Activated CD4-positive, CD25-positive, alpha-beta regulatory T cell treated with anti-CD3 and anti-CD28 coated beads, Interleukin-2, amount 50 U/mL, for 24 hours (primary cell): ENCODE measurements around the gene ITGB5.

Source experiments
- ATAC-seq, 2 donors: fragments of 150-1000 bp; cut with Tn5 transposase; one replicate each; pipeline ENCODE4 v1.10.0; 2021; ENCODE audit warnings: mild to moderate bottlenecking in 1 of 2, moderate library complexity in 1 of 2

ITGB5 gene, protein sequence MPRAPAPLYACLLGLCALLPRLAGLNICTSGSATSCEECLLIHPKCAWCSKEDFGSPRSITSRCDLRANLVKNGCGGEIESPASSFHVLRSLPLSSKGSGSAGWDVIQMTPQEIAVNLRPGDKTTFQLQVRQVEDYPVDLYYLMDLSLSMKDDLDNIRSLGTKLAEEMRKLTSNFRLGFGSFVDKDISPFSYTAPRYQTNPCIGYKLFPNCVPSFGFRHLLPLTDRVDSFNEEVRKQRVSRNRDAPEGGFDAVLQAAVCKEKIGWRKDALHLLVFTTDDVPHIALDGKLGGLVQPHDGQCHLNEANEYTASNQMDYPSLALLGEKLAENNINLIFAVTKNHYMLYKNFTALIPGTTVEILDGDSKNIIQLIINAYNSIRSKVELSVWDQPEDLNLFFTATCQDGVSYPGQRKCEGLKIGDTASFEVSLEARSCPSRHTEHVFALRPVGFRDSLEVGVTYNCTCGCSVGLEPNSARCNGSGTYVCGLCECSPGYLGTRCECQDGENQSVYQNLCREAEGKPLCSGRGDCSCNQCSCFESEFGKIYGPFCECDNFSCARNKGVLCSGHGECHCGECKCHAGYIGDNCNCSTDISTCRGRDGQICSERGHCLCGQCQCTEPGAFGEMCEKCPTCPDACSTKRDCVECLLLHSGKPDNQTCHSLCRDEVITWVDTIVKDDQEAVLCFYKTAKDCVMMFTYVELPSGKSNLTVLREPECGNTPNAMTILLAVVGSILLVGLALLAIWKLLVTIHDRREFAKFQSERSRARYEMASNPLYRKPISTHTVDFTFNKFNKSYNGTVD

DNA sequence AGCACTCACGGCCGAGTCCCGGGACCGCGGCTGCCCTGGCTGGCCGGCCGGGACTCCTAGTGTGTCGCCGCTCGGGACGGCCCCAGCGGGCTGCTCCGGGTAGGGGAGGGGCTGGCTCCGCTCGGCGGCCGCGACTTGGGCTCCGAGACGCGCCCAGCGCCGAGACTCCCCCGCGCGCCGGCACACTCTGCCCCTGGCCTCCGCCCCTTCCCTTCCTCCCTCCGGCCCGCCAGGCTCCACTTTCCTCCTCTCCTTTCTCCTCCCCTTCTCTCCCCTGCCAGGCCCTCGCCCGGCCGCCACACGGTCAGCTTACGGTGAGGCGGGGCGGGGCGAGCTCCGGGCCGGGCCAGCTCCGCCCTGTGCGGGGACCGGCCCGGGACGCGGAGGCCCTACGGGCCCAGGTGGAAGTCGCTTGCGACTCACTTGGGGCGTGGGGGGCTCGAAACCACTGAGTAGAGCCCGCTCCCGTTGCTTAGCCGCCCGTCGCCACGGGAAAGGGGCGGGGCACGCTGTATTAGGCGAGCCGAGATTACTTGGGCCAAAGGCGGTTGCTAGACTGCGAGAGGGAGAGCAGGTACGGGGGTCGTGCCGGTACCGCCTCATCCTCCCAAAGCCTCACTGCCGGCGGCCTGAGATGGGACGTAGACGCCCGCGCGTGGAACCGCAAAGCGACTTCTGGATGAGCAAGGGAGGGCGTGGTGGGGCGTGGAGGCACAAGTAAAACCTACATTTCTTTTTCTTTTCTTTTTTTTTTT is at the start of gene ITGB5:
Gene ITGB5, minus strand, starts transcription at position 189 of the 755 bp plus-strand sequence. CDS start 365 bp downstream, outside the sequence.
- ATAC-seq, result peak; percentile 62 to 72

DNA sequence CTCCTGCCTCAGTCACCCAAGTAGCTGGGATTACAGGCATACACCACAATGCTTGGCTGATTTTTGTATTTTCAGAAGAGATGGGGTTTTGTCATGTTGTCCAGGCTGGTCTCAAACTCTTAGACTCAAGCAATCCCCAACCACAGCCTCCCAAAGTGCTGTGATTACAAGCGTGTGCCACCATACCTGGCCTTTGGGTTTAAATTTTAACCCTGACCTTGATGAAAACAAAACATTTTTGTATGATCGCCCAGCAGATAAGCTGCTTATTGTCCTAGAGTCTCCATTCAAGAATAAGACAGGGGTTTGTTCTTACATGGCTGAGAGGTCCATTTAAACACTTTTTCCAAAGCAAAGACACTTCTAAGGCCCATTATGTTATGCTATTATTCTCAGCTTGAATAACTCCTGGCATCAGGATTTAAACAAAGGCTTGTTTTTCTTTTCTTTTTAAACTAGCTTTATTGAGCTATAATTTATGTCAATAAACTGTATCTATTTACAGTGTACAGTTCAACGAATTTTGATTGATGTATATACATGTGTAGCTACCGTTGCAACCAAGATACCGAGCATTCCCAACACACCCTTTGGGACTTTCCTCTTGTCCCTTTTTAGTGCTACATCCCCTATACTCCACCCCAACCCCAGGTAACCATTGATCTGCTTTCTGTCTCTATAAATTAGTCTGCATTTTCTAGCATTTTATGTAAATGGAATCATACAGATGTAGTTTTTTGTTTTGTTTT is 48.8 kb upstream of the ITGB5 start:
- ATAC-seq, result no peak

DNA sequence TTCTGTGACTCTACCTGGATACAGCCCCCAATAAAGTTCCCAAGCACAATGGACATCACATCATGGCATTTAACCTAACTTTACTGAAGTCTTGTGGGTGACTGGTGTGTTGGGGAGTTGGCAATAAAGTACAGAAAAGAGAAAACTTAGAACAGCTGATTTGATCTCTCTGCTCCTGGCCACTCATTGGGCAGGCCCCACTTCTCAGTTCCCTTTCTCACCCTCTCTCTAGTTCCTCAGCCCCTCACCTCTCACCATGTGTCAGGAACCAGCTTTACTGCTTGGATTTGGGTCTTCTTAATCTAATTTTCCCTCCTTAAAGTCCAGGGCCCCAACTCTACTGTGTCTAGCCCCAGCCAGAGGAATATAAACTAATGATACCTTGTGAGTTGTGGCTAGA is 48.1 kb upstream of the ITGB5 start:
- ATAC-seq, result no peak

DNA sequence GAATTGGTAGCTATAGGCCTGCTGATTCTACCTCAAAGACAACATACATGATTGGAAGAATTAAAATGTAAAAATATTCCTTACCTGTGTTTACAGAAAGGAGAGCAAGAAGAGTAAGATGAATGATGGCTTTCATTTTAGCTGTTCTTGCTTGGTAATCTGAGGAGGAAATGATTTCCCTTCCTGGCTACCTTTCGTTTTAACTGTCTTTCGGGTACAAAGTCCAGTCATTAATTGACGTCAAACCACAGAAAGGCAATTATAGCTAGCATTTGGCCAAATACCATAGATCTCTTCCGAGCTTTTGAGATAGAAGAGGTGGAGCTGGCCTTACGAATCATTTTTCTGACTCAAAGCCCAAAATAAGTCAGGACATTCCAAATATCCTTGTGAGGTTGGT is 47.4 kb upstream of the ITGB5 start, which contains the start of gene MUC13:
Gene MUC13, minus strand, starts transcription at position 175 of the 400 bp plus-strand sequence. Its CDS starts 39 bp downstream, at position 136.
- ATAC-seq, result no peak

DNA sequence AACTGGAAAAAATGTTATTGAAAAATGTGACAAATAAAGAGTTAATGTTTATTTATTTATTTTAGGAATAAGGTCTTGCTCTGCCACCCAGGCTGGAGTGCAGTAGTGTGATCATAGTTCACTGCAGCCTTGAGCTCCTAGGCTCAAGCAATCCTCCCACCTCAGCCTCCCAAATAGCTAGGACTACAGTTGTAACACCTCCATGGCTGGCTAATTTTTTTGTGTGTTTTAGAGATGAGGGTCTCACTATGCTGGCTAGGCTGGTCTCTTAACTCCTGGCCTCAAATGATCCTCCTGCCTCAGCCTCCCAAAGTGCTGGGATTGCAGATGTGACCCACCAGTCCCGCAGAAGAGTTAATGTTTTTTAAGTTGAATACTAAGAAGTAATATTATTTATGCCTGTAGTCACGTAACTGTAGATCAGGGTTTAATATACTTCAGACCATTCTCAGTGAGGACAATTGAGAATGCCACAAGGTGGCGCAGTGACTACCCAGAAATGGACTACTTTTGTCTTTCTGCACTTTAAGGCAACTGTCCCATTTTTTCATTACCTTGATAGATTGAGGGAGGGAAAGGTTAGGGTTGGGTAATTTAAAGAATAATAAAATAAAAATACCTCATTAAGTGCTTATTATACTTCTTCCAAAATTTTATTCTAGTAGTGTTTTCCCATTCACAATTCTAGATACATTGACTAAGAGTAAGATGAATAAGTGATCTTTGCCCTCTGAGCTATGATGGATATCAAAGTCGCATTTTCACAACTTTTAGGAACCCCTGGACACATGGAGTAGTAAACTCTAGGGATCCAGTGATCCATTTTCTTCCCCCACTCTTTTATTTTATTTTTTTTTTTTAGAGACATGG is 41.4 kb upstream of the ITGB5 start:
- ATAC-seq, result peak in 1 of 2 donors; percentile 33

DNA sequence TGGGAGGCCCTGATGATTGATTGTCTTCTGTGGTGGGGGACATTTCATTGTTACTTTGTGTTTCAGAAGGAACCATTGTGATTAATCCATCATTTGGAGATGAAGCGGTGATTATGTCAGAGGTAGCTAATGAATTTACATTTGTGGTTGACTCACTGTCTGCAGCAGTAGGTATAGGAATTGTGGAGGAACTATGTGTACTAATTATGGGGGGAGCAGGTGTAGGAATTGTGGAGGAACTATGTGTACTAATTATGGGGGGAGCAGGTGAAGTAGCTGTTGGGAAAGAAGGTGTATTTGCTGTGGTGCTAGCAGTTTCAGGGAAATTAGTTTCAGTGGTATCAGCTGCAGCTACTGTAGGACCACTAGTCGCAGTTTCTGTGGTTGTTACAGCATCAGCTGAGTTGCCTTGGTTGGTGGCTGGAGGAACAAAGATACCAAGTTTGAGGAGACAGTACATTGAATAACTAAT is 40.4 kb upstream of the ITGB5 start:
- ATAC-seq, result no peak

DNA sequence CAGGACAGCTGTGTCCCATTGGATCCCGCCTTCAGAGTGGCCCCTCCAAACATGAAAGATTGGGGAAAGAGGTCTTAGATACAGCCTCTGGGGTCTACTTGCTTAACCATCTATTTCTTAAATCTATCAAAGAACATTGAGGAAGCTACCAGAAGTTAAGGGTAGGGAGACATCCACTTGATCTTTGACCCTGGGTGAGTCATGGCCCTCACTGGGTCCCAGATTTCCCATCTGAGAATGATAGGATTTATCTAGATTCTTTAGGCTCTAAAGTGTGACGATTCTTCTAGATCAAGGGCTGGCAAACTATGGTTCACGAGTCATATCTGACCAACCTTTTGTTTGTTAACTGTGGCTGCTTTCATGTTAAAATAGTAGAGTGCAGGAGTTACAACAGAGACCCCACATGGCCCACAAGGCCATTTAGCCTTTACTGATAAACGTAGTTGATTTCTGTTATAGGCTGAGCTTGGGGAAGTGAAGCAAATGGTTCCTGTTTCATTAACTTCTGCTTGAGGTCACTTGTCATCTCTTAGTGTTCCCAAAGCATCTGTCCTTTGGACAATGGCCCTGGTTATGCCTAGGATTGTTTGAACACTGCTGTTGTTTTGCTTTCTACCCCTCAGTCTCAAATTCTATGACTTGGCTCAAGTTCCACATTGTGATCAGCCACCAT is 39.4 kb upstream of the ITGB5 start:
- ATAC-seq, result no peak

DNA sequence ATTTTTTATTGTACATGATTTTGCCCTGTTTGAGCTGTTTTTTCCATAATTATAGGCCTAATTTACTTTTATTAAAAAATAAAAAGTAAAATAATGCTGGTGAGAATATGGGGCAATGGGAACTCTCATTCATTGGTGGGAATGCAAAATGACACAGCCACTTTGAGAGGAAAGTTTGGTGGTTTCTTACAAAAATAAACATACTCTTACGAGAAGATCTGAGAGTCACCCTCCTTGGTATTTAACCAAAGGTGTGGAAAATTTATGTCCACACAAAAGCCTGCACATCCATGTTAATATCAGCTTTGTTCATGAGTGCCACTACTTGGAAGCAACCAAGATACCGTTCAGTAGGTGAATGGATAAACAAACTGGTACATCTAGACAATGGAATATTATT is 37.6 kb upstream of the ITGB5 start:
- ATAC-seq, result no peak

DNA sequence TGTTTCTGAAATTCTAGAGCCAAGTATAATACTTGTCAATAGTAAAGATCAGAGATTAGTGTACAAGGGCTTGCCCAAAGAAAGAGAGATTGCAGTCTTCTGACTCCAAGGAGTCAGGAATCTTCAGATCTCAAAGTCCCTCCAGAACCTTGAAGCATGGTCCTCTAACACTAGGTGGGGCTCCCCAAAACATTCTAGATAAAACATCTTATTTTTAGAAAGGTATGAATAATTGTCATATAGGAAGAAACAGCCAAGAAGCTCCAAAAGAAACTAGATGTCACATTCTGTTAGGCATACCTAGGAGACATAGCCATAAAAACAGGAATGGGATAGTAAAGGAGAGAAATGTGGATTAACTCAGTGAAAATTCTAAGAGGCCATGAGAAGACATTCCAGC is 36.7 kb upstream of the ITGB5 start:
- no peak for ATAC-seq

DNA sequence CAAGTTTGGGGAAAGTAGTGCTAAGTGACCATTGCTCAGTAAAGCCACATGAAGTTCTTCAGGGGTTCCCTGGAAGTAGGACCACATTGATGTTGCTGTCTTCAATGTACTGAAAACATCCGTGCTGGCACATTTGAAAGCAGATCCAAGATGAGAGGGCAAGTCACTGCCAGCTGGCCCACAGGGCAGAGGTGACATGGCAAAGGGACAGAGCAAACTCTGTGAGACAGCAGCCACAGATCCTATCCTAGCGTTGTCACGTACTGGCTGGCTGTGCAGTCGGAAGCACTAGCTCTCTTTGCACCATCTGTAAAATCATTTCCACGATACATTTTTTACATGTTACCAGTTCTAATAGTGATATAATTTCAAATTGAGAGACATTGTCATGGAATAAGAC is 33.6 kb upstream of the ITGB5 start:
- ATAC-seq, result no peak

DNA sequence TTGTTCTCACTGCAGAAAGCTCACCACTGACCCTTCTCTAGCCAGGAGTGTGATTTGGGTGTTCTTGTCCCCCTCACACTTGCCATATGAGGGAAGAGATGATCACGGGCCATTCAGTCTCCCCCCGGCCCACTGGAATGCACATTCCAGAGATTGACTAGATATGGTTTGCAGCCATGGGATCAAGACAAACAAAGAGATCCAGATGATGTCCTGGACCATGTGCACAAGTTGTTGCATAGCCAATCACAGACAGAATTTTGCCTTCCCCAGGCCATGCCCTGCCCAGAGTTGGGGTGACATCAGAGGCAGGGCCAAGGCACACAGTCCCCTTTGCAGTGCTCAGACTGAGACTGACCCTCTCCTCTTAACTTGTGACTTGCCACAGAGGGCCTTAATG is 32.6 kb upstream of the ITGB5 start:
- no peak for ATAC-seq

DNA sequence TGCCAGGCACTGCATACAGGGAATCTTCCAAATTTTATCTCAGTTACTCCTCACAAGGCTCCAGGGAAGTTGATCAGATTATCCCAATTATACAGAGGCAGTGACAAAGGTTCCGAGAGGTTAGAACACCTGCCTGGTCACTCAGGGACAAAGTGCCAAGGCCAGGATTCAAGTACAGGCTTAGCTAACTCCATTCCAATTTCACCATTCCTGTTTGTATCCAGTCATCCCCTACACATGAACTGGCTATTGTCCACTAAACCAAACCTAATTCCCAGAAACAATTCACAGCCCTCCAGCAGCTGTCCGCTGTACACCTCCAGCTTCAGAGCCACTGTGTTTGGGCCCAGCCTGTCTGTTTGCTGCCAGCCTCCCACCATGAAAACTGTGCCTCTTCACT is 31.4 kb upstream of the ITGB5 start:
- ATAC-seq, result no peak

DNA sequence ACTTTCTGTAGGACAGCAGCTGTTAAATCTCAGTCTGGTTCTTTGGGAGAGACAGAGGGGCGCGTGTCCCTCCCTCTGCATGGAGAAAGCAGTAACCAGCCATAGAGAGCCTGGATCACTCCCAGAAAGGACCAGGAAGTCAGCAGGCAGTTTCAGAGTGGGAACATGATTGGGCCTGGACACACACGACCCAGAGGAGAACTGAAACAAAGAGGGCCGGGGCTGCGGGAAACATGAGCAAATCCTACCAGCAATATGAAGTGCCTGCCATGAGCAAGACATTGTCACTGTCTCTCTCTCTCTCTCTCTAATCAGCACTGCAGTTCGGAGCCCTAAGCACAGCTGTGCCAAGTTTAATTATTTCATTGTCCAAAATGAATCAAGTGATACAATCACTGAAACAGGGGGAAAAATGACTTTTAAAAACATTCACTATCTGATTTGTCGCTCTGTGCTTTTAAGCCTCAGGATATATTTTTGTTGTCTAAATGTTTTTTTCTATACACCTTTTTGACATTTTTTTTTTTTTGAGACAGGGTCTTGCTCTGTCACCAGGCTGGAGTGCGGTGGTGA is 29.8 kb upstream of the ITGB5 start:
- ATAC-seq, result no peak

DNA sequence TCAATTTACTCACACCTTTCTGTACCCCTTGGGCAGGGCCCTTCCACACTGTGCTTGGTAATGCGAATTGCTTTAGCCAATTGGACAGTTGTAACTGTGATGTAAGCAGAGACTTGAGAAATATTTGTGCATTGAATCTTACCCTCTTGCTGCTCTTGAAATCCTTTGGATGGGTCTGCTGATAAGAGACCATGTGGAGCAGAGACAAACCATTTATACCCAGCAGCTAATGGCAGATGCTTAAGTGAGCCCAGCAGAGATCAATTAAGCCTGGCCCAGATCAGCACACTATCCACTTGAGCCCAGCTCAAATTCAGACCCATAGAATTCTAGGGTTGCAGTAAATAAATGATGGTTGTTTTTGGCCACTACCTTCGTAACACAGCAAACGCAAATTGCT is 28.1 kb upstream of the ITGB5 start:
- ATAC-seq, result no peak

DNA sequence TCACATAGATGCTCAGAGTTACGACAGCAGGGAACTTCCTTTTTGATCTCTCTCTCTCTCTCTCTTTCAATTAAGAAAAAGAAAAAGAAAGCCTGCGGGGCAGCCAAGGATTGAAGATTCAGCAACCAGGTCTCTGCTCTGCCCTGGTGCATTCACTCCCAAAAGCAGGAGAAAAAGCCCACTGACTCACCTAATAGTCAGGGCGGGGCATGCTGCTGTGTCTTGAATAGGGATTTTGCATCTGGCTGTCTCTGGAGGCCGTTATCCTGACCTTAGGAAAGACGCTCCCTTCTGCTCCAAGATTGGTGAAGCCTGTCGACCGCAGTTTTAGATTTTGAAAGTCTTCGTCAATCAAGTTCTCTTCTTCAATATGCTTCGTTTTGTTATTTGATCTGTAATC is 20.8 kb upstream of the ITGB5 start:
- ATAC-seq, result no peak

DNA sequence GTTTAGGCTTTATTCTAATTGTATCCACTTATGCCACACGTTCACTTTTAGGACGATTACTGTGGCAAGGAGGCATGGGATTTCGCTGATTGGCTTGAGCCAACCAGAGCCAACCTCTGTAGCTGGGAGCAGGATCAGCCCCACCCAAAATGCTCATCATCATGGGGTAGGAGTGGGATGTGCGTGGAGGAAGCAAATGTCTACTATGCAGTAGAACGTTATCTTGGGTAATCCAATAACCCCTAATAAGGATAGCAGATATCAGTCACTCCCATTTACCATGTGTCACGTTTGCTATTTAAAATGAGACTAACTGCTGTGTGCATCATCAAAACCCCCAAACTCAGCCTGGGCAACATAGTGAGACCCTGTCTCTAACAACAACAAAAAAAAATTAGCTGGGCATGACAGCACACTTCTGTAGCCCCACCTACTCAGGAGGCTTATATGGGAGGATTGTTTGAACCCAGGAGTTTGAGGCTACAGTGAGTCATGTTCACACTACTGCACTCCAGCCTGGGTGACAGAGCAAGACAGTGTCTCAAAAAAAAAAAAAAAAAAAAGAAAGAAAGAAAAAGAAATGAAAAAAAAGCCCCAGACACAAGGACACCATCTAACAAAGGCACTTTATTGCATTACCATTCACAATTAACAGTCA is 17.8 kb upstream of the ITGB5 start:
- ATAC-seq, result peak in 1 of 2 donors; percentile 27

DNA sequence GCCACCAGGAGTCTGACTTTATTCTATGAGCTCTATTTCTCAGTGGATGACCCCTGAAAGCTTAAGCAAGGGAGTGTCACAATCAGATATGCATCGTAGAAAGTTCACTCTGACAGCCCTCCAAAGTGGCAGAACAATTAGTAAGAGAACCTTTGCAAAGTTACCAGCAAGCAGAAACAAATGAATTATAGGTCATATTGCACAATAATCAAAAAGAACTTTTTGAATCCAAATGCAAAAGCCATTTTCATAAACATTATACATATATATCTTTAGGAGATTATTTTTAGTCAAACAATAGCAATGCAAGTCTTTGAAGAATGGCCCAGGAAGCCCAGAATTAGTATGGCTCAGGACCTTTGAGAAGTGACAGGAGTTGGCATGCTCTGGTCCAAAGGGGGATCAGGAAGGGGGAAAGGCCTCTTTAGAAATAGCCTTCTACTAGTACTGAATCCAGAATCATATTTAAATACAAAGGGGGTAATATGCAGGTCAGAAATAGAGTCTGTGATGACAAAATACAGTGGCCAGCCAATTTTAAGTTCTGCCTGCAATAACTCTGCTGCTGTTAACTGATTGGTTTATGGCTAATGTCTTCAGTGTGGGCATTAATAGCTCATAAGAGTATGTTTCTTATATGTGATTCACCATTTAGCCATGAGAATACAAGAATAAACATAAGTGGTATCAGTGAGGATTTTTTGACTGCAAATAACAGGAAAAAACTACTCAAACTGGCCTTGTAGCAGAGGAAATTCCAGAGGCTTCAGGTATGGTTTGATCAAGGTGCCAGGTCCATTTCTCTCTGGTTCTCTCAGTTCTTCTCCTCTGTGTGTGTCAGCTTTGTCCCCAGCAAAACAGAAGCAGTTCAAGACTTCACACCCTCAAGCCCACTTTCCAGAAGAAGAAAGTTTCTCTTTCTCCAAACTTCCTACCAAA is 17.0 kb upstream of the ITGB5 start:
- ATAC-seq, result no peak

DNA sequence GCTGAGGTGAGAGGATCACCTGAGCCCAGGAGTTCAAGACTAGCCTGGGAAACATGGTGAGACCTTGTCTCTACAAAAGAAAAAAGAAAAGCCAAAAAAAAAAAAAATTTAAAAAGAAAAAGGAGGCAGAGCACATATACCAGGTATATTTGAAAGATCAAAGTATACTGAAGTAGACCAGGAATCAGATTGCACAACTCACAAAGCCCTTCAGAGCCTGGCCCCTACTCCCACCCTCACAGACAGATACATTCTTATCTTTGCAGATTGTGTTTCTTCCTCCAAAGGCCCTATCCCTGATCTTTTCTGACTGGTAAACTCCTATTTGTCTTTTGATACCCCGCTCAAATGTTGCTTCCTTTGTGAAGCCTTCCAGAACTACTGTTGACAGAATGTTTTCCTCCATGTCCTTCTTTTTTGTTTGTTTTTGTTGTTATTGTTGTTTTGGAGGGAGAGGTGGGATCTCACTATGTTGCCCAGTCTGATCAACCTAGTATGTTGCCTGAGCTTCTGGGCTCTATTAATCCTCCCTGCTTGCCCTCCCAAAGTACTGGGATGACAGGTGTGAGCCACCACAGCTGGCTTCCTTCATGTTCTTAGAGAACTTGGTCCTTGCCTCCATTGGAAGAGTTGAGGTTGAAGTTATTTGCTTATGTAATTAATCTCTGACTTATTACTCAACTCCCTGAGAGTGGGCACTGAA is 9.8 kb upstream of the ITGB5 start:
- no peak for ATAC-seq
